Calu3 (cell line): ENCODE results near the gene A3GALT2. TPM values are rescaled to one million over a fixed set of nuclear protein-coding genes. Genes with fewer than 3 reads are reported as not detected.

Experiments
- BruUV-seq: library from RNA; stranded (reverse); fragments of 400-500 nt; replicated peaks from 2 replicates; lab custom pipeline; 2021; lab: Mats Ljungman, UMichigan
- CTCF ChIA-PET: fragments of 300-600 bp; sonication (Branson Sonifier 250); formaldehyde crosslinking; loops from one replicate; lab custom pipeline; 2022; ENCODE audit warnings: antibody characterized with exemption; lab: Charles Lee
- DNase-seq: peaks from one replicate; pipeline ENCODE4 v3.0.0; 2022
- H3K27ac Mint-ChIP-seq: one replicate; pipeline ENCODE4 v1.8.0; 2022; ENCODE audit warnings: mixed read lengths; ENCODE audit not compliant: unreplicated experiment
- H3K27me3 Mint-ChIP-seq: one replicate; pipeline ENCODE4 v1.8.0; 2022; ENCODE audit warnings: mixed read lengths; ENCODE audit not compliant: unreplicated experiment
- H3K36me3 Mint-ChIP-seq: one replicate; pipeline ENCODE4 v1.8.0; 2022; ENCODE audit warnings: mild to moderate bottlenecking, moderate library complexity, mixed read lengths; ENCODE audit not compliant: insufficient read depth, unreplicated experiment
- H3K4me1 Mint-ChIP-seq: one replicate; pipeline ENCODE4 v1.8.0; 2022; ENCODE audit warnings: mild to moderate bottlenecking, low read depth, mixed read lengths; ENCODE audit not compliant: unreplicated experiment
- H3K4me3 Mint-ChIP-seq: one replicate; pipeline ENCODE4 v1.8.0; 2022; ENCODE audit warnings: mild to moderate bottlenecking, low read depth, moderate library complexity, mixed read lengths; ENCODE audit not compliant: unreplicated experiment
- H3K9me3 Mint-ChIP-seq: one replicate; pipeline ENCODE4 v1.8.0; 2022; ENCODE audit warnings: low read depth, mixed read lengths; ENCODE audit not compliant: unreplicated experiment
- intact Hi-C: fragments of 100-400 bp; cut with micrococcal nuclease; formaldehyde crosslinking; loops from one replicate; pipeline ENCODE4 v1.10.0; 2022; ENCODE audit not compliant: unreplicated experiment
- total RNA-seq: library from RNA; stranded (reverse); gene quantifications from 2 replicates; pipeline ENCODE4 v1.2.3, GENCODE V29; 2022
- TF ChIP-seq, protein P1 (sequence below): fragments of 200-600 bp; IDR thresholded peaks from one replicate; pipeline ENCODE4 v1.8.0; 2022; ENCODE audit warnings: antibody characterized with exemption; ENCODE audit not compliant: unreplicated experiment

A3GALT2 gene
- total RNA-seq, 1 experiment from 2014 or later = not detected

DNA sequence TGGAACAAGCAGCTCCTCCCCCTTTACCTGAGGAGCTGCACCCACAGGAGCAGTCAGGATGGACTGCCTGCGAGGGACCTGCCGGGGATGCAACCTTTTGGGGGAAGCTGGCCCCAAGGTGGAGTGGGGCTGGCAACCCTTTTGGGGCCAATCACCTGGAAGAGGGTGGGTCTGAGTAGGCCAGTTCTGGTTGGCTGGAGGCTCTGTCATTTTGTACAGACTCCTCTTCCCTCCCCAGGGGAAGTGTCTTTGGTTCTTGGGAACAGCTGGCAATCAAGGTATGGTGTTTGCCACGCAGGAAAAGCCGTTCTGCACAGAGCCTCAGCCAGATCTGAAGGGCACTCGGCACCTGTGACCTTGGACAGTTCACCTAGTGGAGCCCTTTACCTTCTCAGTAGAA lies 280 bp upstream of the A3GALT2 start:
- no peaks in the 10 kb centered on the region for H3K9me3 Mint-ChIP-seq
- TF ChIP-seq, protein P1, sequence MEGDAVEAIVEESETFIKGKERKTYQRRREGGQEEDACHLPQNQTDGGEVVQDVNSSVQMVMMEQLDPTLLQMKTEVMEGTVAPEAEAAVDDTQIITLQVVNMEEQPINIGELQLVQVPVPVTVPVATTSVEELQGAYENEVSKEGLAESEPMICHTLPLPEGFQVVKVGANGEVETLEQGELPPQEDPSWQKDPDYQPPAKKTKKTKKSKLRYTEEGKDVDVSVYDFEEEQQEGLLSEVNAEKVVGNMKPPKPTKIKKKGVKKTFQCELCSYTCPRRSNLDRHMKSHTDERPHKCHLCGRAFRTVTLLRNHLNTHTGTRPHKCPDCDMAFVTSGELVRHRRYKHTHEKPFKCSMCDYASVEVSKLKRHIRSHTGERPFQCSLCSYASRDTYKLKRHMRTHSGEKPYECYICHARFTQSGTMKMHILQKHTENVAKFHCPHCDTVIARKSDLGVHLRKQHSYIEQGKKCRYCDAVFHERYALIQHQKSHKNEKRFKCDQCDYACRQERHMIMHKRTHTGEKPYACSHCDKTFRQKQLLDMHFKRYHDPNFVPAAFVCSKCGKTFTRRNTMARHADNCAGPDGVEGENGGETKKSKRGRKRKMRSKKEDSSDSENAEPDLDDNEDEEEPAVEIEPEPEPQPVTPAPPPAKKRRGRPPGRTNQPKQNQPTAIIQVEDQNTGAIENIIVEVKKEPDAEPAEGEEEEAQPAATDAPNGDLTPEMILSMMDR = no peak

DNA sequence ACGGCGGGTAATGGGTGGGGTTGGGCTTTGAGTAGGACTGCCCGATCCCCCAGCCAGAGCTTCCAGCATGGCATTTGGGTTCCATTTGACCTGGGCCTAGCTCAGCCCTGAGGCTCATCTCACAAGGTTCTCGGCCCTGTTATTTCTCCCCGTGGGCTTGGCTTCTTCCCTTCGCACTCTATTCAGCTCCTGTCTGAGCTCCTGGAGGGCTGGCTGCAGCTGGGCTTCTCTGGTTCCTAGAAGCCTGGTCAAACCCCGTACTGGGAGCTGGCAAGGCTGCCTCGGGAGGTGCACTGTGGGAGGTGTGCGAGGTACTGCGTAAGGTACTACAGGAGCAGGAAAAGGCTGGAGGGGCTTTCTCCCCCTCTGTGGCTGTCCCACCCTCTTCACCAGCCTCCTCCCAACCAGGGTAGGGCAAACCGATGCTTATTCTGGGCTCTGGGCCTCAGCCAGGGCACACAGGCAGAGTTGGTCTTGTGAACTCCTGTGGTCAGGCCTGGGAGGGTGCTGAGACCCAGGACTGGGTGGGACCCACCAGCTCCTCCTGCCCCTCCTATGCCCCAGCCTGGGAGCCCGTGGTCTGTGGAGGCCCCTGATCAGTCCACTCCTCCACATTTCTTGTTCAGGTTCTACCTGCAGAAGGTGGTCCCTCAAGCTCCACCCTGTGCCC lies 814 bp downstream of the A3GALT2 start:
- CTCF ChIA-PET = interaction anchor here (1.2 kb wide), 1 partner anchor 25 kb away, joined by 3 read pairs; no protein-coding TSS in a partner anchor
- DNase-seq = no peak
- intact Hi-C loops = no loop called here
- Mint-ChIP-seq H3K27ac (no peak overlapping the region), H3K9me3 (no peaks in the 10 kb centered on the region), H3K4me1 (no peaks in the 10 kb centered on the region), H3K4me3 (no peak overlapping the region), H3K27me3 (no peaks in the 10 kb centered on the region), H3K36me3 (peaks cover 29% of the 10 kb centered on the region)
- no TSS peak for BruUV-seq
- TF ChIP-seq, protein P1 = no peak

More for the DNA sequence above, 280 bp upstream of the A3GALT2 start:
- no peaks in the 10 kb centered on the region for H3K27me3 Mint-ChIP-seq
- H3K27ac Mint-ChIP-seq = no peak overlapping the region
- TSS peak; percentile 11 for BruUV-seq
- no peak for DNase-seq
- H3K4me1 Mint-ChIP-seq = no peaks in the 10 kb centered on the region
- intact Hi-C loops = no loop called here
- H3K4me3 Mint-ChIP-seq = no peak overlapping the region
- peaks cover 40% of the 10 kb centered on the region for H3K36me3 Mint-ChIP-seq
- CTCF ChIA-PET = interaction anchor here (1.2 kb wide), 1 partner anchor 26 kb away, joined by 3 read pairs; no protein-coding TSS in a partner anchor

DNA sequence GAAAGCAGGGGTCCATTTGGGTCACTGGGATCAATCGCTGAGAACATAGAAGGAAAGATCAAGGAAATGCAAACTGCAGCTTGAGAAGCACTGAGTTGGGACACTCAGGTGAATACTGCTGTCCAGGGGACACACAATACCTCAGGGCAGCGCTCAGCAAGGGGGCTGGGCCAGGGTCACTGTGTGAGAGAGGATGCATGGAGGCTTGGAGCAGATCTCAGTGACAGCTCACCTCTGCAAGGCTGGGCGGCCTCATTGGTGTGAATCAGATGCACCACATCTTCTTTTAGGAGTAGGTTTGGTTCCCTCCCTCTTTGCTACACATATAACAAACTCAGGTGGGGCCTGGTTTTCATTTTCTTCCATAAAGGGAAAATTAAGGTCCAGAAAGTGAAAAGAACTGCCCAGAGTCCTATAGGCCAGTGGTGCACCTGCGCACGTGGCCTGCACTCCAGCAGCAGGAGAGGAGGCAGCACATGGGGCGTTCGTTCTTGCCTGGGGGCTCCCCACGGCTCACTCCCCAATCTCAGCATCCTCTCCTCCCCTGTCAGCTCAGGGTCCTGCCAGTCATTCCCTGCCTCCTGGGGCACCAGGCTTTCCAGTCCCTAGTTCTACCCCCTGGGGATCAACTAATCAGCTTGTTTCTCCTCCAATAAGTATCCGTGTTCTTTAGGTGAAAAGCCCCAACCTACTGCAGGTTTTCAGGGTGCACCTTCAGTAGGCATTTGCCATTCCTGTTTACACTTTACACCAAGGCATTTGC lies 1.5 kb downstream of the A3GALT2 start:
- Mint-ChIP-seq H3K27ac (no peak overlapping the region), H3K4me3 (no peak overlapping the region), H3K9me3 (no peaks in the 10 kb centered on the region), H3K4me1 (no peaks in the 10 kb centered on the region), H3K36me3 (peaks cover 25% of the 10 kb centered on the region), H3K27me3 (no peaks in the 10 kb centered on the region)
- intact Hi-C loops = no loop called here
- no TSS peak for BruUV-seq
- CTCF ChIA-PET = no interaction called here
- TF ChIP-seq, protein P1 = no peak
- DNase-seq = no peak

DNA sequence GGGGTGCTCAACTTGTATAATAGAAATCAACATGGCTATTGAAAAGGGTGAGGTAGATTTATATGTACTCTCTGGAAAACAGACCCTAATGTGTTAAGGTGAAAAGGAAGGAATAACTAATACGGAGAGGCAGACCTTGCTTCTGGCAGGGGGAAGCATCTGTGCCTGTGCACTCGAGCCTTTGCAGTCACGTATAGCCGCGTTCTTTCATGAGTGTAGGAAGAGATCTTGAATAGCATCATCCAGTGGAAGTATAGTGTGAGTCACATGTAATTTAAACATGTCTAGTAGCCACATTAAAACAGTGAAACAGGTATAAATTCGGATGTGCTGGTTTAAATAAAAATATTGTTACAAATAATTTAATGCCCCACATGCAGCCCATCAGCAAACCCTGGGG lies 3.0 kb downstream of the A3GALT2 start:
- intact Hi-C loops = no loop called here
- TF ChIP-seq, protein P1 = no peak
- H3K27me3 Mint-ChIP-seq = no peaks in the 10 kb centered on the region
- H3K27ac Mint-ChIP-seq = no peak overlapping the region
- H3K4me1 Mint-ChIP-seq = no peaks in the 10 kb centered on the region
- CTCF ChIA-PET = no interaction called here
- no peak overlapping the region for H3K4me3 Mint-ChIP-seq
- DNase-seq = no peak
- no peaks in the 10 kb centered on the region for H3K9me3 Mint-ChIP-seq
- no TSS peak for BruUV-seq
- peaks cover 16% of the 10 kb centered on the region for H3K36me3 Mint-ChIP-seq
